SK-N-SH (cell line): ENCODE results near the gene OGFOD3. TPM values are rescaled to one million over a fixed set of nuclear protein-coding genes. Genes with fewer than 3 reads are reported as not detected.

Experiments
- CTCF ChIA-PET: fragments of 300-600, 350-600 bp; formaldehyde crosslinking; extraction: SDS; loops from one replicate; lab custom pipeline; 2021; lab: Yijun Ruan, JAX
- POLR2A ChIA-PET: fragments of 350-600 bp; sonication (Branson Sonifier 250); formaldehyde crosslinking; extraction: SDS; loops from one replicate; lab custom pipeline; 2020; ENCODE audit warnings: antibody characterized with exemption, inconsistent platforms; lab: Yijun Ruan, JAX
- DNase-seq: peaks from one replicate; pipeline ENCODE4 v3.0.0; 2012
- H2AFZ ChIP-seq: fragments of 200-600 bp; sonication (generic); 2 replicates; pipeline ENCODE4 v1.8.1; 2016; ENCODE audit warnings: antibody characterized with exemption, mild to moderate bottlenecking, low read depth
- H3F3A ChIP-seq: fragments of 200-600 bp; sonication (generic); replicated peaks from 2 replicates; pipeline ENCODE3; 2016; ENCODE audit warnings: antibody characterized with exemption, mild to moderate bottlenecking; ENCODE audit not compliant: insufficient read depth
- H3K27ac ChIP-seq, 2 experiments: fragments of 200-500 bp in 1 of 2; fragments of 200-600 bp in 1 of 2; sonication (Bioruptor generic) in 1 of 2; sonication (generic), shearing (Covaris generic) in 1 of 2; 2 replicates each; pipeline versions ENCODE4 v1.5.1 to v1.6.1; 2014 to 2016; ENCODE audit warnings: low read depth in 2 of 2, inconsistent platforms in 1 of 2, low read length in 1 of 2, mild to moderate bottlenecking in 1 of 2, mixed read lengths in 1 of 2
- H3K27me3 ChIP-seq: fragments of 200-600 bp; sonication (generic), shearing (Covaris generic); 2 replicates; pipeline ENCODE4 v1.6.1; 2016; ENCODE audit warnings: mixed run types; ENCODE audit not compliant: insufficient read depth
- H3K36me3 ChIP-seq, 2 experiments: fragments of 200-500 bp in 1 of 2; fragments of 200-600 bp in 1 of 2; sonication (Bioruptor generic) in 1 of 2; sonication (generic) in 1 of 2; replicated peaks in 1 of 2; 2 replicates each; pipeline versions ENCODE3 to v1.5.1; 2014 to 2016; ENCODE audit warnings: low read length in 1 of 2, mild to moderate bottlenecking in 1 of 2; ENCODE audit not compliant: insufficient read depth in 2 of 2, control insufficient read depth in 1 of 2
- H3K4me1 ChIP-seq, 2 experiments: fragments of 200-500 bp in 1 of 2; fragments of 200-600 bp in 1 of 2; sonication (Bioruptor generic) in 1 of 2; sonication (generic), shearing (Covaris generic) in 1 of 2; 2 replicates each; pipeline versions ENCODE4 v1.5.1 to v1.6.1; 2014 to 2016; ENCODE audit warnings: low read depth in 1 of 2, low read length in 1 of 2, mixed run types in 1 of 2; ENCODE audit not compliant: insufficient read depth in 2 of 2, control insufficient read depth in 1 of 2
- H3K4me2 ChIP-seq: fragments of 200-600 bp; sonication (generic), shearing (Covaris generic); 2 replicates; pipeline ENCODE4 v1.6.1; 2017; ENCODE audit warnings: mixed run types
- H3K4me3 ChIP-seq, 2 experiments: fragments of 200-500 bp in 1 of 2; fragments of 200-600 bp in 1 of 2; sonication (Bioruptor generic) in 1 of 2; sonication (generic), shearing (Covaris generic) in 1 of 2; 2 replicates each; pipeline versions ENCODE4 v1.5.1 to v1.8.1; 2014 to 2016; ENCODE audit warnings: low read depth in 2 of 2, inconsistent platforms in 1 of 2, low read length in 1 of 2, mild to moderate bottlenecking in 1 of 2, mixed read lengths in 1 of 2, moderate library complexity in 1 of 2
- H3K79me2 ChIP-seq: fragments of 200-600 bp; sonication (generic); 2 replicates; pipeline ENCODE4 v1.8.1; 2017; ENCODE audit warnings: mild to moderate bottlenecking; ENCODE audit not compliant: insufficient read depth
- H3K9ac ChIP-seq: fragments of 200-600 bp; sonication (generic); 2 replicates; pipeline ENCODE4 v1.6.1; 2017; ENCODE audit warnings: mixed run types
- H3K9me2 ChIP-seq: fragments of 200-600 bp; sonication (generic); 2 replicates; pipeline ENCODE4 v1.6.1; 2017; ENCODE audit warnings: mixed run types
- H3K9me3 ChIP-seq: fragments of 200-600 bp; sonication (generic); 2 replicates; pipeline ENCODE4 v1.6.1; 2017; ENCODE audit warnings: mixed run types, mild to moderate bottlenecking, moderate library complexity
- H4K20me1 ChIP-seq: fragments of 200-600 bp; sonication (generic); 2 replicates; pipeline ENCODE4 v1.6.1; 2017; ENCODE audit warnings: mild to moderate bottlenecking, mixed run types; ENCODE audit not compliant: insufficient read depth
- EP300 ChIP-seq, 2 experiments: IDR thresholded peaks; 2 replicates each; pipeline versions ENCODE4 v1.4.0 to v1.6.1; 2012; ENCODE audit warnings: borderline replicate concordance in 1 of 2, low read depth in 1 of 2, low read length in 1 of 2
- EZH2phosphoT487 ChIP-seq: fragments of 200-600 bp; sonication (generic); IDR thresholded peaks from 2 replicates; pipeline ENCODE4 v1.6.1; 2017; ENCODE audit warnings: low read depth, mixed run types, mild to moderate bottlenecking, antibody characterized with exemption, moderate library complexity, borderline replicate concordance
- FOXJ3 ChIP-seq: sonication (generic); formaldehyde crosslinking; IDR thresholded peaks from 2 replicates; pipeline ENCODE4 v1.5.1; 2020; ENCODE audit warnings: mild to moderate bottlenecking, missing genetic modification reagents
- FOXM1 ChIP-seq: IDR thresholded peaks from 2 replicates; pipeline ENCODE4 v1.4.0; 2012; ENCODE audit warnings: low read depth, mild to moderate bottlenecking
- GABPA ChIP-seq: IDR thresholded peaks from 2 replicates; pipeline ENCODE4 v1.4.0; 2012; ENCODE audit warnings: low read depth, mild to moderate bottlenecking
- GATA2 ChIP-seq: sonication (generic); formaldehyde crosslinking; IDR thresholded peaks from 2 replicates; pipeline ENCODE4 v1.5.0; 2020; ENCODE audit warnings: mild to moderate bottlenecking, missing genetic modification reagents
- MEF2A ChIP-seq: IDR thresholded peaks from 2 replicates; pipeline ENCODE4 v1.4.0; 2012; ENCODE audit warnings: low read depth, borderline replicate concordance
- NFIC ChIP-seq: IDR thresholded peaks from 2 replicates; pipeline ENCODE4 v1.4.0; 2012; ENCODE audit warnings: borderline replicate concordance
- NRF1 ChIP-seq: IDR thresholded peaks from 2 replicates; pipeline ENCODE4 v1.6.1; 2012; ENCODE audit warnings: low read depth, mild to moderate bottlenecking, low read length
- POLR2AphosphoS5 ChIP-seq: IDR thresholded peaks from 2 replicates; pipeline ENCODE4 v1.6.1; 2012; ENCODE audit warnings: low read depth, low read length
- SIN3A ChIP-seq: IDR thresholded peaks from 2 replicates; pipeline ENCODE4 v1.6.1; 2012; ENCODE audit warnings: low read depth, mild to moderate bottlenecking, low read length, moderate library complexity, borderline replicate concordance
- SMC3 ChIP-seq: IDR thresholded peaks from 2 replicates; pipeline ENCODE4 v1.6.1; 2012; ENCODE audit warnings: low read depth, low read length, improper control_type of control experiment
- TCF12 ChIP-seq: IDR thresholded peaks from 2 replicates; pipeline ENCODE4 v1.4.0; 2012
- TEAD4 ChIP-seq: IDR thresholded peaks from 2 replicates; pipeline ENCODE4 v1.4.0; 2012; ENCODE audit warnings: mild to moderate bottlenecking, borderline replicate concordance; ENCODE audit not compliant: insufficient read depth
- WGBS: methylation state at CpG from one replicate; pipeline ENCODE4 v1.1.6; 2017; ENCODE audit warnings: low lambda C conversion rate; 5-methylcytosine and 5-hydroxymethylcytosine counted together
- polyA plus RNA-seq, 3 experiments: library from polyadenylated mRNA; depleted of rRNA; stranded (reverse); fragments of >200 nt; gene quantifications; 2 replicates each; pipeline ENCODE4 v1.2.3, GENCODE V29; 2012
- TF ChIP-seq, protein P1 (sequence below): IDR thresholded peaks from 2 replicates; pipeline ENCODE4 v1.4.0; 2012; ENCODE audit warnings: low read depth, borderline replicate concordance
- TF ChIP-seq, protein P2 (sequence below): IDR thresholded peaks from 2 replicates; pipeline ENCODE4 v1.4.0; 2012; ENCODE audit warnings: low read depth, borderline replicate concordance
- TF ChIP-seq, protein P3 (sequence below): IDR thresholded peaks from 2 replicates; pipeline ENCODE4 v1.4.0; 2012; ENCODE audit warnings: low read depth
- TF ChIP-seq, protein P4 (sequence below): fragments of 150-350 bp; IDR thresholded peaks from 2 replicates; pipeline ENCODE4 v1.6.1; 2016; ENCODE audit warnings: mild to moderate bottlenecking, low read depth, low read length

The OGFOD3 gene
- polyA plus RNA-seq, 1 of the 3 experiments (the other 2 are of a cell fraction) = 68.2 TPM

DNA sequence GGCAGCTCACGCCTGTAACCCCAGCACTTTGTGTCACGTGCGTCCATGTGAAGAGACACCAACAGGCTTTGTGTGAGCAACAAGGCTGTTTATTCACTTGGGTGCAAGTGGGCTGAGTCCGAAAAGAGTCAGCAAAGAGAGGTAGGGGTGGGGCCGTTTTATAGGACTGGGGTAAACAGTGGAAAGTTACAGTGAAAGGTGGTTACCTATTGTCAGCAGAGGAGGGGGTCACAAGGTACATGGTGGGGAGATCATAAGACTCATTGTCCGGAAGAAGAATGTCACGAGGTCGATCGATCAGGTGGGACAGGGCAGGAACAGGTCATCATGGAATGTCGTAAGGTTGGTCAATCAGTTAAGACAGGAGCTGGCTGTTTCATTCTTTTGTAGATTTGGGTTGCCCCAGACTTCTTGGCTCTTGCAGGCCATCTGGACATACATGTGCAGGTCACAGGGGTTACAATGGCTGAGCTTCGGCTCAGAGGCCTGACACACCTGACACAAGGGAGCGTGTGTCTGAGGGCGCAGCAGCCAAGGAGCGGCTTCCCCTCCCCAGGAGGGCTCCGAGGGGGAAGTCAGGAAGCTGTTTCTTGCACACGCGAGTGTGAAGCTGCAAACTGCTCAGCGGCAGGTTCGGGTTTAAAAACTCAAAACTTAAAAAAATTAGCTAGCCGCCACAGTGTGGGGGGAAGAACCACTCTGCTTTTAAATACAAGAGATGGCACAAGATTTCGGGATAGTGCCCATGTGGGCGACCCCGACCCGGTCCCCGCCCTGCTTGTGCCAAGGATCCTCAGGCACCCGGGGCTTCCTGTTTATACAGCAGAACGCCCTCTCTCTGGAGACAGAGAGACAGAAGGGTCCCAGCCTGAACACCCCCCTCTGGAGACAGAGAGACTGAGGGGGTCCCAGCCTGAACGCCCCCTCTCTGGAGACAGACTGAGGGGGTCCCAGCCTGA is 71.8 kb downstream of the OGFOD3 start:
- no peaks in the 10 kb centered on the region for H3K79me2 ChIP-seq
- no peak overlapping the region for H3K9ac ChIP-seq
- peaks cover 0 to 3% of the 10 kb centered on the region in 2 experiments; a peak in 1 of 4 replicates for H3K4me1 ChIP-seq
- no peaks in the 10 kb centered on the region for H3F3A ChIP-seq
- no peak overlapping the region for H2AFZ ChIP-seq
- H3K36me3 ChIP-seq = no peaks in the 10 kb centered on the region
- H3K4me2 ChIP-seq = no peak overlapping the region
- H3K27ac ChIP-seq = no peak overlapping the region
- H4K20me1 ChIP-seq = no peaks in the 10 kb centered on the region
- no peaks in the 10 kb centered on the region; the same call in 1 of the 2 replicates for H3K27me3 ChIP-seq
- ChIA-PET CTCF (interaction anchor here (0.7 to 1.6 kb wide), 5 partner anchors 12 to 72 kb away, joined by 3 read pairs; no protein-coding TSS in a partner anchor), POLR2A (no interaction called here)
- no peak overlapping the region for H3K4me3 ChIP-seq
- 82% methylated on average over 26 of the region's 28 CpGs for WGBS
- H3K9me2 ChIP-seq = no peaks in the 10 kb centered on the region
- DNase-seq = no peak
- TF ChIP-seq, protein P1, sequence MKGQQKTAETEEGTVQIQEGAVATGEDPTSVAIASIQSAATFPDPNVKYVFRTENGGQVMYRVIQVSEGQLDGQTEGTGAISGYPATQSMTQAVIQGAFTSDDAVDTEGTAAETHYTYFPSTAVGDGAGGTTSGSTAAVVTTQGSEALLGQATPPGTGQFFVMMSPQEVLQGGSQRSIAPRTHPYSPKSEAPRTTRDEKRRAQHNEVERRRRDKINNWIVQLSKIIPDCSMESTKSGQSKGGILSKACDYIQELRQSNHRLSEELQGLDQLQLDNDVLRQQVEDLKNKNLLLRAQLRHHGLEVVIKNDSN = no peak
- no peak for TF ChIP-seq EZH2phosphoT487
- TF ChIP-seq, protein P2, sequence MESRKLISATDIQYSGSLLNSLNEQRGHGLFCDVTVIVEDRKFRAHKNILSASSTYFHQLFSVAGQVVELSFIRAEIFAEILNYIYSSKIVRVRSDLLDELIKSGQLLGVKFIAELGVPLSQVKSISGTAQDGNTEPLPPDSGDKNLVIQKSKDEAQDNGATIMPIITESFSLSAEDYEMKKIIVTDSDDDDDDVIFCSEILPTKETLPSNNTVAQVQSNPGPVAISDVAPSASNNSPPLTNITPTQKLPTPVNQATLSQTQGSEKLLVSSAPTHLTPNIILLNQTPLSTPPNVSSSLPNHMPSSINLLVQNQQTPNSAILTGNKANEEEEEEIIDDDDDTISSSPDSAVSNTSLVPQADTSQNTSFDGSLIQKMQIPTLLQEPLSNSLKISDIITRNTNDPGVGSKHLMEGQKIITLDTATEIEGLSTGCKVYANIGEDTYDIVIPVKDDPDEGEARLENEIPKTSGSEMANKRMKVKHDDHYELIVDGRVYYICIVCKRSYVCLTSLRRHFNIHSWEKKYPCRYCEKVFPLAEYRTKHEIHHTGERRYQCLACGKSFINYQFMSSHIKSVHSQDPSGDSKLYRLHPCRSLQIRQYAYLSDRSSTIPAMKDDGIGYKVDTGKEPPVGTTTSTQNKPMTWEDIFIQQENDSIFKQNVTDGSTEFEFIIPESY = no peak
- TF ChIP-seq TCF12 = no peak
- TF ChIP-seq NFIC = no peak
- no peak for TF ChIP-seq POLR2AphosphoS5
- TF ChIP-seq, protein P3, sequence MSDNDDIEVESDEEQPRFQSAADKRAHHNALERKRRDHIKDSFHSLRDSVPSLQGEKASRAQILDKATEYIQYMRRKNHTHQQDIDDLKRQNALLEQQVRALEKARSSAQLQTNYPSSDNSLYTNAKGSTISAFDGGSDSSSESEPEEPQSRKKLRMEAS = no peak
- no peak for TF ChIP-seq SMC3
- no peak for TF ChIP-seq FOXM1
- no peak for TF ChIP-seq SIN3A
- TF ChIP-seq FOXJ3 = no peak
- TF ChIP-seq, protein P4, sequence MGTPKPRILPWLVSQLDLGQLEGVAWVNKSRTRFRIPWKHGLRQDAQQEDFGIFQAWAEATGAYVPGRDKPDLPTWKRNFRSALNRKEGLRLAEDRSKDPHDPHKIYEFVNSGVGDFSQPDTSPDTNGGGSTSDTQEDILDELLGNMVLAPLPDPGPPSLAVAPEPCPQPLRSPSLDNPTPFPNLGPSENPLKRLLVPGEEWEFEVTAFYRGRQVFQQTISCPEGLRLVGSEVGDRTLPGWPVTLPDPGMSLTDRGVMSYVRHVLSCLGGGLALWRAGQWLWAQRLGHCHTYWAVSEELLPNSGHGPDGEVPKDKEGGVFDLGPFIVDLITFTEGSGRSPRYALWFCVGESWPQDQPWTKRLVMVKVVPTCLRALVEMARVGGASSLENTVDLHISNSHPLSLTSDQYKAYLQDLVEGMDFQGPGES = no peak
- TF ChIP-seq EP300 (IDR thresholded peaks at IDR 0.05; ENCODE audit: borderline replicate concordance in 1 of 2, low read depth in 1 of 2, low read length in 1 of 2) = no peak
- no peak for TF ChIP-seq MEF2A
- no peak for TF ChIP-seq GATA2 (CRISPR knock-in tag)
- TF ChIP-seq GABPA = no peak
- no peak for TF ChIP-seq NRF1
- TF ChIP-seq TEAD4 = no peak
- H3K9me3 ChIP-seq = no peaks in the 10 kb centered on the region
